ENCODE results near the gene TTC39A.

GRCh38 chr1:51247022-51247421 lies 83.3 kb downstream of the TTC39A start:
- TF ChIP-seq CTCF (IDR thresholded peaks at IDR 0.05), result no peak
- no peak for TF ChIP-seq POLR2A (IDR thresholded peaks at IDR 0.05)
